CD4-positive, alpha-beta T cell (primary cell): ENCODE measurements around the gene TMEM163. TPM values are rescaled to one million over a fixed set of nuclear protein-coding genes. Genes with fewer than 3 reads are reported as not detected.

Experiments used
- ATAC-seq: fragments of 200-7000 bp; cut with Tn5 transposase; one replicate; pipeline ENCODE4 v1.10.0; 2022; ENCODE audit warnings: mild to moderate bottlenecking; ENCODE audit not compliant: poor library complexity
- CTCF ChIA-PET: fragments of 350-600 bp; sonication (Branson Sonifier 250); formaldehyde crosslinking; loops from one replicate; lab custom pipeline; 2021; ENCODE audit warnings: antibody characterized with exemption, inconsistent platforms; lab: Charles Lee
- POLR2A ChIA-PET: fragments of 350-600 bp; sonication (Branson Sonifier 250); formaldehyde crosslinking; loops from one replicate; lab custom pipeline; 2021; ENCODE audit warnings: antibody characterized with exemption, inconsistent platforms; lab: Charles Lee
- DNase-seq, 14 experiments: peaks; one replicate each; pipeline ENCODE4 v3.0.0-alpha.2; 2013 to 2020; ENCODE audit warnings: mixed read lengths in 2 of 14
- H3K27ac ChIP-seq, 2 donors: one replicate each; pipeline versions ENCODE4 v1.5.1 to v1.7.0; 2013; ENCODE audit warnings: low read length in 2 of 2, low read depth in 1 of 2, mild to moderate bottlenecking in 1 of 2
- H3K27me3 ChIP-seq, 2 experiments: 1 replicate in 1 of 2; 2 replicates in 1 of 2; pipeline versions ENCODE4 v1.6.1 to v1.7.0; 2013; ENCODE audit warnings: low read length in 2 of 2, control low read depth in 1 of 2, mild to moderate bottlenecking in 1 of 2, moderate library complexity in 1 of 2; ENCODE audit not compliant: insufficient read depth in 2 of 2, control insufficient read depth in 1 of 2
- H3K36me3 ChIP-seq: one replicate; pipeline ENCODE4 v1.6.1; 2013; ENCODE audit warnings: low read length, control low read depth; ENCODE audit not compliant: insufficient read depth
- H3K4me1 ChIP-seq: one replicate; pipeline ENCODE4 v1.6.1; 2013; ENCODE audit warnings: low read length, control low read depth; ENCODE audit not compliant: insufficient read depth
- H3K4me3 ChIP-seq: one replicate; pipeline ENCODE4 v1.5.1; 2013; ENCODE audit warnings: mild to moderate bottlenecking, low read length, moderate library complexity
- H3K9me3 ChIP-seq, 2 experiments: 1 replicate in 1 of 2; 2 replicates in 1 of 2; pipeline versions ENCODE4 v1.6.1 to v1.7.0; 2013; ENCODE audit warnings: low read length in 2 of 2, mild to moderate bottlenecking in 2 of 2, control low read depth in 1 of 2, moderate library complexity in 1 of 2; ENCODE audit not compliant: control insufficient read depth in 1 of 2, insufficient read depth in 1 of 2
- H3K27ac Mint-ChIP-seq: one replicate; pipeline ENCODE4 v1.8.0; 2020; ENCODE audit warnings: mixed read lengths
- H3K27me3 Mint-ChIP-seq: one replicate; pipeline ENCODE4 v1.8.0; 2021; ENCODE audit warnings: mixed read lengths
- H3K36me3 Mint-ChIP-seq: one replicate; pipeline ENCODE4 v1.8.0; 2021; ENCODE audit warnings: low read depth, mixed read lengths
- H3K4me1 Mint-ChIP-seq: one replicate; pipeline ENCODE4 v1.8.0; 2021; ENCODE audit warnings: low read depth, mixed read lengths
- H3K4me3 Mint-ChIP-seq: one replicate; pipeline ENCODE4 v1.8.0; 2020; ENCODE audit warnings: mild to moderate bottlenecking, mixed read lengths
- H3K9me3 Mint-ChIP-seq: one replicate; pipeline ENCODE4 v1.8.0; 2020; ENCODE audit warnings: mixed read lengths
- intact Hi-C, 2 experiments: fragments of 100-400 bp; cut with DNase I in 1 of 2; cut with micrococcal nuclease in 1 of 2; formaldehyde crosslinking; loops; one replicate each; pipeline versions ENCODE4 v1.15.1 to v1.9.0; 2023 to 2025; cut with DNase I, micrococcal nuclease
- total RNA-seq, 174 experiments: library from RNA in 2 of 174; stranded (reverse) in 2 of 174; gene quantifications; one replicate each; pipeline ENCODE4 v1.2.3 and lab custom pipeline; 2021 to 2026
- TF ChIP-seq, protein P1 (sequence below): fragments of 200-600 bp; IDR thresholded peaks from one replicate; pipeline ENCODE4 v1.8.0; 2022; ENCODE audit warnings: antibody characterized with exemption, mild to moderate bottlenecking

Gene TMEM163
- total RNA-seq, 2 experiments from 2014 or later, result 0.14 to 0.47 TPM

DNA sequence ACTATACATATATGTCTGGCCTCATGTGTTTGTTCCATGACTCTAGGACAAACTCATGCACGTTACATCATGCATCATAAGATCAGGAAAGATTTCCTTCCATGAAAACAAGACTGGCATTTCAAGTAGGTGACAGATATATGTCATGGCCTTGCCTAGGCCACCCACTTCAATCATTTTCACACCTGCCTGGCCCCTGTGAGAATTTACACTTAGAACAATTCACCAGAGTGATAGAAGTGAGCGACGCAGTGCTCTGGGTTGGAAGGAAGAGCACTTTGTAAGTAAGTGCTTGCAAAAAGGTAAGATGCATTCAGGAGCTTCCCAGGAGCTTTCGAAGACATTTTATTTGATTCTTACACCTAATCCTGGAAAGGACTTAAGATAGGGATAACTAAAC, 39.5 kb downstream of the TMEM163 start:
- POLR2A ChIA-PET, result interaction anchor here (1.2 to 4.8 kb wide), 2 partner anchors 9 to 239 kb away, joined by 5 to 47 read pairs; partner anchors contain the start of gene CCNT2
- Histone ChIP-seq H3K27me3 (no peaks in the 10 kb centered on the region), H3K36me3 (no peaks in the 10 kb centered on the region), H3K27ac (no peak overlapping the region), H3K4me1 (peaks cover 37% of the 10 kb centered on the region), H3K9me3 (no peaks in the 10 kb centered on the region), H3K4me3 (no peak overlapping the region)
- Mint-ChIP-seq H3K27ac (no peak overlapping the region), H3K27me3 (no peaks in the 10 kb centered on the region), H3K9me3 (no peaks in the 10 kb centered on the region), H3K4me3 (no peak overlapping the region), H3K36me3 (no peaks in the 10 kb centered on the region), H3K4me1 (peaks cover 60% of the 10 kb centered on the region)
- DNase-seq (peak in 1 of 14 experiments; percentile 25), ATAC-seq (no peak)
- TF ChIP-seq, protein P1, sequence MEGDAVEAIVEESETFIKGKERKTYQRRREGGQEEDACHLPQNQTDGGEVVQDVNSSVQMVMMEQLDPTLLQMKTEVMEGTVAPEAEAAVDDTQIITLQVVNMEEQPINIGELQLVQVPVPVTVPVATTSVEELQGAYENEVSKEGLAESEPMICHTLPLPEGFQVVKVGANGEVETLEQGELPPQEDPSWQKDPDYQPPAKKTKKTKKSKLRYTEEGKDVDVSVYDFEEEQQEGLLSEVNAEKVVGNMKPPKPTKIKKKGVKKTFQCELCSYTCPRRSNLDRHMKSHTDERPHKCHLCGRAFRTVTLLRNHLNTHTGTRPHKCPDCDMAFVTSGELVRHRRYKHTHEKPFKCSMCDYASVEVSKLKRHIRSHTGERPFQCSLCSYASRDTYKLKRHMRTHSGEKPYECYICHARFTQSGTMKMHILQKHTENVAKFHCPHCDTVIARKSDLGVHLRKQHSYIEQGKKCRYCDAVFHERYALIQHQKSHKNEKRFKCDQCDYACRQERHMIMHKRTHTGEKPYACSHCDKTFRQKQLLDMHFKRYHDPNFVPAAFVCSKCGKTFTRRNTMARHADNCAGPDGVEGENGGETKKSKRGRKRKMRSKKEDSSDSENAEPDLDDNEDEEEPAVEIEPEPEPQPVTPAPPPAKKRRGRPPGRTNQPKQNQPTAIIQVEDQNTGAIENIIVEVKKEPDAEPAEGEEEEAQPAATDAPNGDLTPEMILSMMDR, result no peak
- CTCF ChIA-PET, result interaction anchor here (1.2 to 1.6 kb wide), 2 partner anchors 8 to 16 kb away, joined by 3 to 4 read pairs; no protein-coding TSS in a partner anchor
- intact Hi-C loops, result loop anchor here (1.0 to 10.0 kb wide), 3 partner anchors 9 to 1706 kb away; no protein-coding TSS in a partner anchor

DNA sequence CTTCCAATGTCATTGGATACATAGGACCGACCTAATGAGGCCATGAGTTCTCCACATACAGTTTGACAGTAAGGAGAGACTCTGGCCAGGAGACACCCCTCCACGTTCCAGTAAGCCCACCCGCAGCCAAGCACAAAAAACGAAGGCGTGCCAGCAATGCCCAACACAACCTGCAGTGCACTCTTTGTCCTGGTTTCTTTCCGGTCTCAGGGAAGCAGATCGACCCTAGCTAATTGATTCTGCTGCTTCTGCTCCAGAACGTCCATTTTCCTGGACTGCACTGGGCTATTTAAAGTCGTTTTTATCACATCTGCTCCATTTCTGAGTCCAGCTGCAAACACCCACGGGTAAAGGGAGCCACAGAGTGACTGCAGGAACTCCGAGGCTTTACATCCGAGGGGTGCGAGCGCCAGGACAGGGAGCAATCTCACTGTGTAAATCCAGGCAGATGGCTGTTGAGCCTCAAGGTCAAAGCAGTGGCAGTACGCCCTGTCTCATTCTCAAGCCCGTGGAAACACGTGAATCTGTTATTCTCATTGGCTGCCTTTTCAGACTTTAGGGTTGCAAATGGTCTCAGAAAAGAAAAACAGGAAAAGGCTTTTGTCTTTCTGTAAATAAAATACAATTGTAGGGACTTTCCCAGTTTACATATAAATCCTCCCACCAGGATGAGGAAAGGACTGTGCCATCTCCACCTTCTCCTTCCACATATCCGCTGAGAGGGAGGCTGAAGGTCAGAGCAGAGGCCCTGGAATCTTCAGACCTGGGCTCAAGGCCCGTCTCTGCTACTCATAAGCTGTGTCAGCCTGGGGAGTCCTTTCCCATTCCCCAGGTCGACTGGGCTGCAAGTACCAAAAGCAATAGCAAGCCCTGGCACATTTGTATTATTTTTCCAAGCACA, 40.7 kb downstream of the TMEM163 start:
- intact Hi-C loops, result loop anchor here (10.0 kb wide), 2 partner anchors 563 to 1707 kb away; no protein-coding TSS in a partner anchor
- no peak for ATAC-seq
- no peaks in the 10 kb centered on the region for H3K27me3 Mint-ChIP-seq
- no peak overlapping the region for H3K4me3 Mint-ChIP-seq
- TF ChIP-seq, protein P1, result no peak
- H3K36me3 ChIP-seq, result no peaks in the 10 kb centered on the region
- H3K27me3 ChIP-seq, result no peaks in the 10 kb centered on the region
- no peaks in the 10 kb centered on the region for H3K36me3 Mint-ChIP-seq
- no peak overlapping the region for H3K27ac Mint-ChIP-seq
- H3K27ac ChIP-seq, result no peak overlapping the region
- no peak for DNase-seq
- H3K9me3 ChIP-seq, result no peaks in the 10 kb centered on the region
- H3K4me1 Mint-ChIP-seq, result peaks cover 61% of the 10 kb centered on the region
- ChIA-PET POLR2A (interaction anchor here (0.6 to 4.8 kb wide), 3 partner anchors 8 to 497 kb away, joined by 4 to 47 read pairs (median 8); no protein-coding TSS in a partner anchor), CTCF (no interaction called here)
- no peaks in the 10 kb centered on the region for H3K9me3 Mint-ChIP-seq
- H3K4me3 ChIP-seq, result no peak overlapping the region
- H3K4me1 ChIP-seq, result peaks cover 37% of the 10 kb centered on the region

DNA sequence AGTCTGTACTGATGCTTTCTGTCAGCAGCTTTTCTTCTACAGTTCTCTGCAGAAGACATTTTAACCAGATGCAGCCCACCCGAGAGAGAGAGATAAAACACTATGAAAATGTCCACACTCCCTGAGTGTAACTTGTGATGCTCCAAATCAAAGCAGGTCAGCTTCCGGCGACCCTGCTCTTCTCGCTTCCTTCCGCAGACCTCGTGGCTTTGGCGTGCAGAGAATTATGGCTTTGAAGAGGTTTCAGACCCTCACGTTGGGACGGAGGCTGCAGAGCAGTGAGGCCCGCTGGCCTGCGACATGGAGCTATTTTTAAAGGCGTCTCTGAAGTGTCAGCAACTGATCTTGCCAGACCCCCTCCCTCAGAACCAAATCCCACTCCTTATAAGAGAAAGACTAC, 41.8 kb downstream of the TMEM163 start:
- CTCF ChIA-PET, result no interaction called here
- intact Hi-C loops, result loop anchor here (10.0 kb wide), 2 partner anchors 562 to 1708 kb away; no protein-coding TSS in a partner anchor
- H3K4me3 ChIP-seq, result no peak overlapping the region
- TF ChIP-seq, protein P1, result no peak
- Mint-ChIP-seq H3K36me3 (no peaks in the 10 kb centered on the region), H3K27me3 (no peaks in the 10 kb centered on the region), H3K9me3 (no peaks in the 10 kb centered on the region), H3K4me1 (peaks cover 71% of the 10 kb centered on the region), H3K27ac (no peak overlapping the region), H3K4me3 (peak overlapping the region; percentile 21)
- peaks cover 43% of the 10 kb centered on the region for H3K4me1 ChIP-seq
- no peaks in the 10 kb centered on the region for H3K9me3 ChIP-seq
- no peaks in the 10 kb centered on the region for H3K36me3 ChIP-seq
- H3K27ac ChIP-seq, result no peak overlapping the region
- POLR2A ChIA-PET, result interaction anchor here (1.4 kb wide), 1 partner anchor 9 kb away, joined by 8 read pairs; no protein-coding TSS in a partner anchor
- no peaks in the 10 kb centered on the region for H3K27me3 ChIP-seq
- ATAC-seq (no peak), DNase-seq (peak in 4 of 14 experiments; percentile 39 to 57 (median 43))
